Fibroblast of lung (primary cell): ENCODE measurements around the gene TMX4. TPM values are rescaled to one million over a fixed set of nuclear protein-coding genes. Genes with fewer than 3 reads are reported as not detected.

ENCODE experiments used
- DNase-seq, 2 donors: peaks; one replicate each; pipeline versions ENCODE4 v3.0.0 to v3.0.0-alpha.2; 2010; ENCODE audit warnings: low read depth in 2 of 2
- H2AFZ ChIP-seq: 2 replicates; pipeline ENCODE4 v1.5.1; 2012; ENCODE audit warnings: low read length, control low read depth, inconsistent platforms
- H3K27ac ChIP-seq: 2 replicates; pipeline ENCODE4 v1.5.1; 2011; ENCODE audit warnings: low read length, control low read depth; ENCODE audit not compliant: insufficient read depth
- H3K27me3 ChIP-seq: 2 replicates; pipeline ENCODE4 v1.5.1; 2011; ENCODE audit warnings: mild to moderate bottlenecking, low read length; ENCODE audit not compliant: control insufficient read depth, insufficient read depth
- H3K36me3 ChIP-seq: 2 replicates; pipeline ENCODE4 v1.5.1; 2011; ENCODE audit warnings: low read length; ENCODE audit not compliant: control insufficient read depth, insufficient read depth
- H3K4me1 ChIP-seq: 2 replicates; pipeline ENCODE4 v1.5.1; 2011; ENCODE audit warnings: low read length; ENCODE audit not compliant: control insufficient read depth, insufficient read depth; ENCODE audit errors: extremely low read depth
- H3K4me2 ChIP-seq: 2 replicates; pipeline ENCODE4 v1.5.1; 2011; ENCODE audit warnings: low read length, control low read depth; ENCODE audit not compliant: insufficient read depth; ENCODE audit errors: extremely low read depth
- H3K4me3 ChIP-seq, 4 experiments: fragments of 200-600 bp in 1 of 4; sonication (generic) in 1 of 4; replicated peaks in 1 of 4; 2 replicates each; pipeline ENCODE4 v1.5.1; 2011 to 2016; ENCODE audit warnings: low read length in 4 of 4, low read depth in 3 of 4, mild to moderate bottlenecking in 3 of 4, control low read depth in 2 of 4, inconsistent platforms in 1 of 4, mixed read lengths in 1 of 4; ENCODE audit not compliant: insufficient read depth in 1 of 4; ENCODE audit errors: control extremely low read depth in 1 of 4
- H3K79me2 ChIP-seq: 2 replicates; pipeline ENCODE4 v1.5.1; 2012; ENCODE audit warnings: mild to moderate bottlenecking, low read length, inconsistent platforms; ENCODE audit not compliant: control insufficient read depth, insufficient read depth
- H3K9ac ChIP-seq: 2 replicates; pipeline ENCODE4 v1.5.1; 2011; ENCODE audit warnings: mild to moderate bottlenecking, low read length, control low read depth; ENCODE audit not compliant: insufficient read depth
- H3K9me3 ChIP-seq: 2 replicates; pipeline ENCODE4 v1.5.1; 2012; ENCODE audit warnings: low read depth, low read length; ENCODE audit not compliant: control insufficient read depth, insufficient read depth
- H4K20me1 ChIP-seq: 2 replicates; pipeline ENCODE4 v1.5.1; 2011; ENCODE audit warnings: low read length; ENCODE audit not compliant: control insufficient read depth, insufficient read depth; ENCODE audit errors: extremely low read depth
- CTCF ChIP-seq, 2 donors: IDR thresholded peaks in 1 of 2; conservative IDR thresholded peaks in 1 of 2; 1 replicate in 1 of 2; 2 replicates in 1 of 2; pipeline ENCODE4 v1.5.1; 2011 to 2012; ENCODE audit warnings: low read length in 2 of 2, control low read depth in 1 of 2, inconsistent platforms in 1 of 2, low read depth in 1 of 2, mild to moderate bottlenecking in 1 of 2
- EZH2 ChIP-seq: IDR thresholded peaks from 2 replicates; pipeline ENCODE4 v1.5.1; 2012; ENCODE audit warnings: low read length, control low read depth, mild to moderate bottlenecking; ENCODE audit errors: missing control alignments
- polyA plus RNA-seq, 2 donors: library from polyadenylated mRNA; depleted of rRNA in 1 of 2; stranded (reverse) in 1 of 2; unstranded in 1 of 2; fragments of >200 nt; gene quantifications; 2 replicates each; pipeline ENCODE4 v1.2.1, GENCODE V29; 2011 to 2012; ENCODE audit warnings: missing spikeins in 1 of 2
- total RNA-seq: library from RNA; depleted of rRNA; stranded (reverse); fragments of >200 nt; gene quantifications from 2 replicates; pipeline ENCODE4 v1.2.1, GENCODE V29; 2014

TMX4 gene
- total and polyA plus RNA-seq, 2 donors (not counting 1 experiment from before 2014, with no cell fraction given) = 20.5 to 21.2 TPM

- Histone ChIP-seq H3K4me2 (no peak overlapping the region), H3K79me2 (no peaks in the 10 kb centered on the region), H2AFZ (no peak overlapping the region), H3K9ac (no peak overlapping the region), H3K4me1 (no peaks in the 10 kb centered on the region), H4K20me1 (no peaks in the 10 kb centered on the region), H3K9me3 (no peaks in the 10 kb centered on the region), H3K27ac (no peak overlapping the region), H3K27me3 (no peaks in the 10 kb centered on the region), H3K36me3 (no peaks in the 10 kb centered on the region), H3K4me3 (no peak overlapping the region)
- TF ChIP-seq EZH2 (no peak), CTCF (conservative IDR thresholded peaks at IDR 0.05 in 1 of 2, IDR thresholded peaks at IDR 0.05 in 1 of 2; ENCODE audit: low read depth in 1 of 2, low read length in 2 of 2) (no peak)
- DNase-seq = no peak
Observed at GRCh38 chr20:8050157-8050837, 30.7 kb upstream of the TMX4 start.

GRCh38 chr20:8049310-8049709 is 29.7 kb upstream of the TMX4 start:
- Histone ChIP-seq H3K27ac (no peak overlapping the region), H3K4me2 (no peak overlapping the region), H3K9ac (no peak overlapping the region), H4K20me1 (no peaks in the 10 kb centered on the region), H2AFZ (no peak overlapping the region), H3K36me3 (no peaks in the 10 kb centered on the region), H3K27me3 (no peaks in the 10 kb centered on the region), H3K79me2 (no peaks in the 10 kb centered on the region), H3K4me1 (no peaks in the 10 kb centered on the region), H3K9me3 (no peaks in the 10 kb centered on the region), H3K4me3 (no peak overlapping the region)
- DNase-seq = no peak
- TF ChIP-seq CTCF (conservative IDR thresholded peaks at IDR 0.05 in 1 of 2, IDR thresholded peaks at IDR 0.05 in 1 of 2; ENCODE audit: low read depth in 1 of 2, low read length in 2 of 2) = no peak
- no peak for TF ChIP-seq EZH2

- H3K27me3 ChIP-seq = no peaks in the 10 kb centered on the region
- no peak overlapping the region for H2AFZ ChIP-seq
- no peaks in the 10 kb centered on the region for H3K79me2 ChIP-seq
- no peak for DNase-seq
- TF ChIP-seq CTCF (conservative IDR thresholded peaks at IDR 0.05 in 1 of 2, IDR thresholded peaks at IDR 0.05 in 1 of 2; ENCODE audit: low read depth in 1 of 2, low read length in 2 of 2) (no peak), EZH2 (no peak)
- H3K36me3 ChIP-seq = no peaks in the 10 kb centered on the region
- no peaks in the 10 kb centered on the region for H3K4me1 ChIP-seq
- H3K9me3 ChIP-seq = no peaks in the 10 kb centered on the region
- no peak overlapping the region for H3K4me3 ChIP-seq
- no peak overlapping the region for H3K9ac ChIP-seq
- no peak overlapping the region for H3K4me2 ChIP-seq
- no peak overlapping the region for H3K27ac ChIP-seq
- H4K20me1 ChIP-seq = no peaks in the 10 kb centered on the region
Observed at GRCh38 chr20:8045946-8046345, 26.4 kb upstream of the TMX4 start.
